DMS114 treated with DMSO at 0.1 percent for 48 hours (cell line): Measurements from ENCODE around the gene ZNF683.
A peak's percentile ranks its signal among the peaks of the same experiment; 100 is the strongest.
"Not testable (repeated sequence)": the region's sequence is repeated elsewhere in the genome, so short reads cannot be mapped to it uniquely, and the experiment has no call there.

Experiments used
- DNase-seq: peaks from one replicate; lab custom pipeline; 2025; ENCODE audit not compliant: unreplicated experiment; lab: John Stamatoyannopoulos, UW

Gene ZNF683

DNA sequence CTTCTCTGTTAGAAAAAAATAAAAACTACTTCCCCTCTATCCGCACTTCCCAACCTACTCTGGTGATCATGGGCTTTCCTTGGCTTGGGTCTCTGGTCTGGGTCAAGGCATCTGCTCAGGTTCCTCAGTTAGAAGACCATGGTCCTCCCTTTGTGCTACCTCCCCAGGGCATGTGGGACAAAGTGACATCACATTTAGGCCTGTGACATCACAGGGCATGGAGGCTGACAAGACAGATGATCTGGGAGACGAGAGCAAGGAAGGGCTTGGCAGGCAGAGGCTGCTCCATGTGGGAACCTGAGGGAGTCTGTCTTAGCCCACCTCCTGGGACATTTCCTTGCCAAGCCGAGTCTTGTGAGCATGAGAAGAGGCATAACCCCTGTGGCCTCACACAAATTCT lies at the start of gene ZNF683:
Gene ZNF683 (minus strand): TSS at position 140 of the 400 bp plus-strand sequence. CDS start 4,179 bp downstream, outside the sequence.
- not testable (repeated sequence) for DNase-seq

DNA sequence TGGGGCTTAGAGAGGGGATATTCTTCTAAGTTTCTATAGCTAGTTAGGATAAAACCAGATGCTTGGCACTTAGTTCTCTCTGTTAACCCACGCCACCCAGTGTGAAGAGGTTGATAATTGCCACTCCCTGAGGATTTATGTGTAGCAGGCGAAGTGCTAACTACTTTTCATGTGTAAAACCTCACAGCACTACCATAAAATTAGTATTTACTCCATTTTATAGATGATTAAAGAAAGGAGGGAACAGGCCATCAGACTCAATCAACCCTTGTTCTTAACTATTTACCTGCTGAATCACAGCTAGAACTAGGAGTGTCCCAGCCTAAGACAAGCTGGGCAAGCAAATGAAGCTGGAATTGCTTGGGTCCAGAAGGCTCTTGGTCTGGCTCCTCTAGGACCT lies 46.9 kb upstream of the ZNF683 start:
- DNase-seq: no peak

DNA sequence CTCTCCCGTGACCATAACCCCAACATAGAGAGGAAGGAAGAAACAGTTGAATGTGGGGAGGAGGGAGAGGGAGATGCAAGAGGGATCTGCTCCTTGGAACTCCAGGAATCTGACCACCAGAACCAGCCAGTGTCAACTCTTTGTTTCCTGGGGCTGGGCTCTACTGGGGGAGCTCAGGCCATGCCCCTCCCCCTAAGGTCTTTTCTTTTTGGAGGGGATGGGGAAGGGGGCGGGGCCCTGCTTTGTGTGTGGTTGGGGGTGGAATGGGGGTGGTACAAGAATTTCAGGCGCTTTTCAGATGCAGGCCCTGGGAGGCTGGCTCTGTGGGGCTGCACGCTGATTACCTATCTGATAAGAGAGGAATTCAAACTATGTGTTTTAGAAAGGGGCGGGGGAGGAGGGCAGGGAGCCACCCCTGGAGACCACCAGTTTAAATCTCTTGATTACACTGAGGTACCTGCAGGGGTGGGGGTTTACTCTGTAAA lies 46.4 kb upstream of the ZNF683 start:
- no peak for DNase-seq

DNA sequence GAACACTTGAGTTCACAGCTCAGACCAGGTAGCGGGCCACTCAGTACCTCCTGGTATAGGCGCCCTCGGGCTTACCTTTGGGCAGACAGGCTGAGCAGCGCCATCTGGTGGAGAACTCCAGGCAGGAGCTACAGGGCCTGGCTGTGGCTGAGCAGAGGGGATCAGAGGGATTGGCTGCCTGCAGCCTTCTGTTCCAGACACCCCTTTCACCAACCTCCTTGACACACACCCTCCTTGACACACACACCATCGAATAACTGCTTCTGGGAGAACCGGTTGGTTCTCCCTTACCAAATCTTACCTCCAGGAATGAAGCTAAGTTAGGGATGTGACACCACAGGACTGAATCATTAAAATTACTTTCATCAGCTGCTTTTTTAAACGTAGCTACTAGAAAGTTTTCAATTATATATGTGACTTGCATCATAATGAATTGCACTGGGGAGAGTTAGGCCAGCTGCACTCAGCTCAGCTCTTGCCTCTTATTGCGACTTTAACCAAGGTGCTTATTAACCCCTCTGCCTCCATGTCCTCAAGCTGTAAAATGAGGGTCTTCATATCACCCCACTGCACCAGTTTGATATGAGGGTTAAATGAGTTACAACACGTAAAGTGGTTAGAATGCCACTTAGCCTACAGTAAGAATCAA lies 44.7 kb upstream of the ZNF683 start:
- DNase-seq: peak; percentile 24

DNA sequence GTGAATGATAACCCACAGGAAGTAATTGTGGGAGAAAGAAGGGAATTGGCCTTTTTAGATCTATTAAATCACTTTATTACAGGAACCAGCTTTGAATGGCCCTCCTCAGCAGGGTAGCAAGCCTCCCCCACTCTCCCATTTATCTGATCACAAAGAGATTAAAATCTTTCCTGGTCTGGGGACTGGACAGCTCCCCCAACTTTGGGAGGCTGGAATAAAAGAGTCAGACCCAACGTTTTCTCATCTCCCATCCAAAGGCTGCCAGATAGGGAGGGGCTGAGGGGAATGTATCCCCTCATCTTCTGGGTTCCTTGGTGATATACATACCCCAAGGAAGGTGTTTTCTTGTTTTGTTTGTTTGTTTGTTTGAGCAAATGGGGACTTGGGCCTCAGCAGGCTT lies 40.5 kb upstream of the ZNF683 start:
- no peak for DNase-seq

DNA sequence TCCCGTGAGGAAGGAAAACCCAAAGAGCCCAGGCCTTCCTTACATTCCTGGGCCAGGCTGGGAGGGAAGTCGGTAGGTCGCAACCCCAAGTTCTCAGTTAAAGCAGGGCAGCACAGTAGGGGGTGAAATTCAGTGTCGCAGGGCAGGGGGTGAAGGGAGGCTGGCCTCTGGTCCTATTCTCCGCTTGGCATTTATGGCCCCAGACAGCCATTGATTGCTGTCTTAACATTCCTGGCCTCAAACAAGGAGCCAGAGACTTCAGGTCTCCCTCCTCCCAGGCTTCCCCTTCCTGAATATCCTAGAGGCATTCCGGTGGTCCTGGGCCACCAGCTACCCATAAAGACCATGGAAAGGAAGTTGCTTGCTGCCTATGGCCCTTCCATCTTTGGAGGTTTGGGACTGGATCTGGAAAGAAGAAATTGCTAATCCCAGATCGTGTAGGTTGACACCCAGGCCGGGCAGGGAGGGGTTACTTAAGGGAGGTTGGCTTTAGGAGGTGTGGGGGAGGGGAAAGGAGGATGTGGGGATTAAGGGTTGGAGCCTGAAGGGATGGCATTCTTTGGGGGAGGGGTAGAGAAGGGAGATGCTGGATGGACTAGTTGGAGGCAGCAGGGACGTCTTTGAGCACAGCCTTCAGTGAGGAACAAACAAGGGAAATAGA lies 39.8 kb upstream of the ZNF683 start:
- DNase-seq: no peak

DNA sequence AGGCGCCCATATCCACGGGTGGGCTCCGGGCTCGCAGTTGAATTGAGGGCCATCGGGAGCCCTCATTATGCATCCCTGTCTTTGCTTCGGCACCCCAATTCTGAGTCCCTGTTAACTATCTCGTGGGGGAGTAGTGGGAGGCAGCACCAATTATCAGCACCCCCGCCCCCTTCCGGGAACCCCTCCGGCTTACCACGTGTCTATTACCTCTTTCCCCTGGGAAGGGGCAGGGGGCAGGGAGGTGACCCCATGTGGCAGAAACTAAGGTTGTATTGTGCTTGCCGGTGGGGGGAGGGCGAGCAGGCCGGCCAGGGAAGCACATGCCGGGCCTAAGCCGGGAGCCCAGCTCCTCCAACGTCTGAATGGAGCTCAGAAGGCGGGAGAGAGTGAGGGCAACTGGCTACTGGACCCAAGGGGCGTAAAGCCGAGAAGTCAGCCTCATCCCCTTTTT lies 39.1 kb upstream of the ZNF683 start:
- DNase-seq: no peak

DNA sequence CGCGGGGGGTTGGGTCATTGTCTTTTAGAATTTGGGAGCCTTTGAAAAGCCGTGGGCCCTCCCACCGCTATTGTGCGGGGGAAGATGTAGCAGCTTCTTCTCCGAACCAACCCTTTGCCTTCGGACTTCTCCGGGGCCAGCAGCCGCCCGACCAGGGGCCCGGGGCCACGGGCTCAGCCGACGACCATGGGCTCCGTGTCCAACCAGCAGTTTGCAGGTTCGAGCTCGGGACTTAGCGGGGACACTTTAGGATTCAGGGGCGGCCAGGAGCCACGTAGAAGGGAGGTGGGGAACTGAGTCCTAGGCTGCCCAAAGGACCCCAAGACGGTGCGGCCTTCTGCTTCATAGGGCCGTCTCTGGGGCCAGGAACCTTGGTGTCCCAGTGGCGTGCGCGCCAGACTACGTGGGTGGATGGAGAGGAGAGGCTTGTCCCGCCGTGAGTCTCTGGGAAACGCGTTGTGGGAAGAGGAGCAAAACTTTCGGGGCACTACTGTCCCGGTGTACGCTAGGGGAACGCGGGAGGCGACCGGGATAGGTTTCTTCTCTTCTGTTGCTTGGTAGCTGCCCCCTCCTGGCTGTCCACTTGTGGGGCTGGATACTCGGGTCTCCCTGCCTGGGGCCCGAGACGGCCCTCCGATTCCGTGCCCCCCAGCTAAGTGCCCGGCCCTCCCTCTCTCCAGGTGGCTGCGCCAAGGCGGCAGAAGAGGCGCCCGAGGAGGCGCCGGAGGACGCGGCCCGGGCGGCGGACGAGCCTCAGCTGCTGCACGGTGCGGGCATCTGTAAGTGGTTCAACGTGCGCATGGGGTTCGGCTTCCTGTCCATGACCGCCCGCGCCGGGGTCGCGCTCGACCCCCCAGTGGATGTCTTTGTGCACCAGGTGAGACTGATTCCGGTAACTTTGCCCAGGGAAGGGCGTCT lies 38.4 kb upstream of the ZNF683 start, which contains the start of gene LIN28A:
Gene LIN28A (plus strand): TSS at position 112 of the 918 bp plus-strand sequence. CDS start 75 bp downstream, at position 187.
- no peak for DNase-seq

DNA sequence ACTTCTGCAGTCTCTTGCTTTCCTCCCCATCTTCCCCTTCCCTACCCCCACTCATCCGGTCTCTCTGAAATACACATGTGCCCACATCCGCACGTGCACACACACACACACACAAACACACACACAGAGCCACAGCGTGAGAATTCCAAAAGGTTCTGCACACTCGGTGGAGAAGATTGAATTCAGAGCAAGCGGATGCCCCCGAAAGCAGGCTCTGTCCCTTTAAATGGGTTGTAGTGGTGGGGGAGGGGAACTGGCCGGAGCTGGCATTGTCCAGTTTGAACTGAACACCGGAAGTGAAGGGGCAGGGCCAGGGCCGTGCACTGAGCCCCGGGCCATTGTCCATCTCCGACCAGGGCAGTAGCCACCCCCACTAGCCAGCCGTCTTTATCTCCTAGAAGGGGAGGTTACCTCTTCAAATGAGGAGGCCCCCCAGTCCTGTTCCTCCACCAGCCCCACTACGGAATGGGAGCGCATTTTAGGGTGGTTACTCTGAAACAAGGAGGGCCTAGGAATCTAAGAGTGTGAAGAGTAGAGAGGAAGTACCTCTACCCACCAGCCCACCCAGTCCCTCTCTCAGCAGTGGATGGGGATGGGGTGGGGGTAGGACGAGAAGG lies 36.7 kb upstream of the ZNF683 start:
- DNase-seq: no peak

DNA sequence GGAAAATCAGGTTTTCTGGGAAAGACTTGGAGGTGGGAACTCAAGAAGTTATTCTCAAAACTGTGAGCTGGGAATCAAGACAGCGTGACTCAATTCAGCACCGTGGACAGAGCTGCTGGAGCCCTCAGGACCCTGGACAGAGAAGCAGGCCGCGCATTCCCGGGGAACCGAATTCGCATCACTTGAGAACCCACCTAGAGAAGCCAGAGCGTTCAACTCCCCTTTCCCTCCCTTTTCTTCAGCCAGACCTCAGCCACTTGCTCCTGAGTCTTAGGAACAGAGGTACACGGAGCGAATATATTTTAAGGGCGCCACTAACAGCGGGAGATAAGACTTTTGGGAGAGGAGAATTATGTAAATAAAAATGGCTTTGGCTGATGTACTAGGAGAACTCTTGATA lies 36.1 kb upstream of the ZNF683 start:
- no peak for DNase-seq

DNA sequence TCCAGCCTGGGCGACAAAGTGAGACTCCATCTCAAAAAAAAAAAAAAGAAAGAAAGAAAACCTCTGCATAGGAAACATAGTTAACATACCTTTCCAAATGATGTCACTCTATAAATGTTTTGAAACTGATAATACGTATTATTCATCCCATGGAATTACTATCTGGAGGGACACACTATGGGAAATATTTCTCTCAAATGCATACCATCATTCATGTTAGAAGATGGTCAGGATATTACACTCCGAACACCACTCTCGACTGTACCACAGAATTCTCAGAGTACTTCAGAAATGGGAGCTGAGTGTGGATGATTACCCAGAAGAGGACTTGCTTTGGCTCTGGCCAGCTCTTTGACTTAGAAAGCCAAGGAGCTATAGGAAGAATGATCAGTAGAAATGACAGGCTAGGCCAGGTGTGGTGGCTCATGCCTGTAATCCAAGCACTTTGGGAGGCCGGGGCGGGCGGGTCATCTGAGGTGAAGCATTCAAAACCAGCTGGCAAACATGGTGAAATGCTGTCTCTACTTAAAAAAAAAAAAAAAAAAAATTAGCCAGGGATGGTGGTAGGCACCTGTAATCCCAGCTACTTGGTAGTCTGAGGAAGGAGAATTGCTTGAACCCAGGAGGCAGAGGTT lies 32.8 kb upstream of the ZNF683 start:
- DNase-seq: no peak

DNA sequence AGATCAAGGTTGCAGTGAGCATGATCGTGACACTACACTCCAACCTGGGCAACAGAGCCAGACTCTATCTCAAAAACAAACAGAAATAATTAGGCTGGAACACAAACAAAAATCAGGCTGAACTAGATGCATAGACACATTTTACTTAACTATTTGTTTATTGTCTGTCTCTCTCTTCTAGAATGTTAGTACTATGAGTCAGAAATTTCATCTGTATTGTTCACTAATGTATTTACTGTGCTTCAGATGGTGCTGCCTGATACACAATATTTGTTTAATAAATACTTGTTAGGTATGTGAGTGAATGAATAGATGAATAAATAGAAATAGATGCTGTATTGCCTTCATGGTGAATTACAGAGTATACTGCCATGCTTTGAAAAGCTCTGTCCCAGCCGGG lies 32.1 kb upstream of the ZNF683 start:
- no peak for DNase-seq

DNA sequence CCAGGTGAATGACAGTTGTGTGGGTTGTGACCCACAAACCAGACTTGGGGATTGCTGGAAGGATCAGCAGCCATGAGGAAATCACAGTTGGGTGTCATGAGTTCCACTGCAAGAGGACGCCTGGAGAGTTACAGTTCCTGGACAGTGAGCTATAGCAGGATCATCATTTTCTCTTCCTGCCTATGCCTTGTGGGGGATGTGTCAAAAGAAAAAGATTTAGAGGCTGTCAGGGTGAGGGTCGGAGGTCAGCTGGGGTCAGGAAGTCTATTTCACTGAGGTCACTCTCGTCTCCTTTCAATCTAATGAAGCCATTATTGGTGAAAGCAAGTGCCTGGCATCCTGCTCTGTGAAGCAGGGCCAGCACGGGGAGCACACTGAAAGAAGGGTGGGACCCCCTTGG lies 31.1 kb upstream of the ZNF683 start:
- DNase-seq: no peak

DNA sequence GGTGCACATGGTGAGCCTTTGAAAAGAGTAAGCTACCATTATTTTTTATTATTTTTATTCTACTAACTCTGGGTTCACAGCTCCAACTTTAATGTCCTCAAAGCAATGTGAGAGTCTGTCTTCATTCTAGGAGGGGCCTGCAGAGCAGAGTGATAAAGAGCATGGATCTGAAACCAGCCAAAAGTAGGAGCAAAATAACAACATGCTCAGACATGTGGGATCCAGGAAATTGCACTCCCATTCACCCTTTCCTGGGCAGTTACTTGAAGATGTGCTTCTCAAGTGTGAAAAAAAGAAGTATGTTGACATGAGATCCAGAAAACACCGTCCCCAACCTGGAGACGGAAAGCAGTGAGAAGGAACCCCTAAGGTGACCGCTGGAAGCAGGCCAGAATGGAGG lies 29.3 kb upstream of the ZNF683 start:
- no peak for DNase-seq

DNA sequence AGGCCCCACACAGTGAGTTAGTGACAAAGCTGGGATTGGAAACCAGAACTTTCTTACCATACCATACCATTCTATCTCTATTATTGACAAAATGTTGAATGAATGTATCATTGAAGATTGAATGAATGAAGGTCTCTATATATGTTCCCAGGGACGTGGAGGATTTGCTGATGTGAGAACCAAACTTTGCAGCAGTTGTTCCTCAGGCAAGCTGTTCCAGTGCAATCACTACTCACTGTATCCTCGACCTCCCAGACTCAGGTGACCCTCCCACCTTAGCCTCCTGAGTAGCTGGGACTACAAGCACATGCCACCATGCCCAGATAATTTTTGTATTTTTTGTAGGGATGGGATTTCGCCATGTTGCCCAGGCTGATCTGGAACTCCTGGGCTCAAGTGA lies 26.5 kb upstream of the ZNF683 start:
- DNase-seq: no peak

DNA sequence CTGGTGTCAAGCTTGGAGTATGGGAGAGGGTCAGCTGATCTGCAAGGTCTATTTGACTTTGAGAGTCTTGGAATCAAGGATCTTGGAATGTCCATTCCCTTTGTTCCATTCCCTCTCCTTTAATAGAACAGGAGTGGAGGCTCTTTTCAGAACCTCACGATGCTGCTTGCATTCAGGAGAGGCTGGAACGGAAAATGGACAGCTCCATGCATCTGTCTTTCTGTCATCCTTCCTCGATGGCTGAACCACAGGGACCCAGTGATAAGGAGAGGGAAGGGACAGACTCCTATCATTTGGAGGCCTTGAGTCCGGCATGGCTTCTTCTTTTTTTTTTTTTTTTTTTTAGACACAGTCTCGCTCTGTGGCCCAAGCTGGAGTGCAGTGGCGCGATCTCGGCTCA lies 23.2 kb upstream of the ZNF683 start:
- DNase-seq: no peak

DNA sequence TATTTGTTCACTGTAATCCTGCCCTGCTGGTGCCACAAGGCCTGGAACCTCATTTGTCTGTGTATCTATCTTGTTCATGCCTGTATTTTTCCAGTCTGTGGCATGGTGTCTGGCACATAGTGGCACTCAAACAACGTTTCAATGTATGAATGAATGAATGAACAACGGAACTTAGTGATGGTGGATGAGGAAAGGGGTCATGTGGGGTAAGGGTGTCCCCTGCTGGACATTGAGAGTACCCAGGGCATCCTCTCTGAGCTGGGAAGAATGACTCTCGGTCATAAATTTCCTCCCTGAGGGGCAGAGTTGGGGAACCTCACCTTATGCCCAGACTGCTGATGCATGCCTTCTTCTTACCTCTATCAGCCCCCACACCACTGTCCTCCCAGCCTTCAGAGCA lies 18.9 kb upstream of the ZNF683 start:
- peak; percentile 41 for DNase-seq

DNA sequence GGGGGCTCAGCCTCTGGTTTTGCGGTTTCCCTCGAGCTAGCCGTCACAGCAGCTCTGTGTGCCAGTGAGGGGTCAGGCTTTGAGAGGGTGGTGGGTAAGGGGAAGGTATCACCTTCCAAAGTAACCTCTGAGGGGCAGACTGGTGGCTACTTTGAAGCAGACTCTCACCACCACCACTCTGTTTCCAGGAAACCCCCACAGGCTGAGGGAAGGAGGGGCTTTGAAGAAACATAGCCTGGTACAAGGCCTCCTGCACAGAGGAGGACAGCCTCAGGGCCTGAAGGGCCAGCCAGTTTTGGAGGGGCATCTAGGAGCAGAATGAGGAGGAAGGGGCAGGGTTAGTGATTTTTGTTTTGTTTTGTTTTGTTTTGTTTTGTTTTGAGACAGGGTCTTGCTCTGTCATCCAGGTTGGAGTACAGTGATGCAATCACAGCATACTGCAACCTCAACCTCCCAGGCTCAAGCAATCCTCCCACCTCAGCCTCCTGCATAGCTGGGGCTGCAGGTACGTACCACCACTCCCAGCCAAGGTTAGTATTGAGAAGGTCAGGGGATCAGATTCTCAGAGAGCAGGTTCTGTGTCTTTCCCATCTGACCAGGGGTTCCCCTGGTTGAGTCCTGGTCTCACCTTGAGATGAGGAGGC lies 17.2 kb upstream of the ZNF683 start:
- DNase-seq: no peak

DNA sequence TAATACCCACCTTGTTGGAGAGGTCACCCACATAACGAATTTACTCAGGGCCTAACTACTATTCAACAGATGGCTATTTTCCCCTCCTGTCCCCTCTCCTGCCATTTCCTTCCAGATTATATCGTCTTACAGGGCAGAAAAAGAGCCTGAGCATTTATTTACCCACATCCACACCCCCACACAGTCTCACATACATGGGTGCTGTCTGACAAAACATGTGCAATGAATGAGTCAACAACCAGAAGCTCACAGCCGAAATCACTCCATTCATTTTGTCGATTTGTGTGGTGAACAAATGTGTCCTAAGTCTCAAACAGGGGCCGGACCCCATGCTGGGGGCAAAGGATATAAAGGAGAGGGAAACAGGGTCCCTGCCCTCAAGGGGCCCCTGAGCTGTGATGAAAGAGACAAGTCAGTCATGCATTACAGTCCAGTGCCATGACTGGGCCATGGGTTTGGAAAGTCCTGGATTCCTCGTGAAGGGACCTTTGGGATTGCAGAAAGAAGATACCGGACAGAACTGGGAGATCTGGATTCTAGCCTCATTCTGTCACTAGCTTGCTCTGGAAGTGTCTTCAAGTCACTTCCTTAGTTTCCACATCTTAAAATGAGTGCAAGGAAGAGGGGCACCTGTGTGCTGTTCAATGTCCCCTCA lies 16.4 kb upstream of the ZNF683 start:
- DNase-seq: no peak

DNA sequence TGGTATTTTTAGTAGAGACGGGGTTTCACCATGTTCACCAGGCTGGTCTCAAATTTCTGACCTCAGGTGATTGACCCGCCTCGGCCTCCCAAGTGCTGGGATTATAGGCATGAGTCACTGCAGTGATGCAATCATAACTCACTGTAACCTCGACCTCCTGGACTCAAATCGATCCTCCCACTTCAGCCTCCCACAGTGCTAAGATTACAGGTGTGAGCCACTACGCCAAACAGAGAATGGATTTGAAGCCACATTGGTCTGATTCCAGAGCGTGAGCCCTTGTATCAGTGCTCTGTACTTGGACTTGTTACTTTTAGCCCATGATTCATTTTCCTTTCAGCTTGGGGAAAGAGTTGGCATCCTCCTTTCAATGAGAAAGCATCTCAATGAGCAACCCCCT lies 14.9 kb upstream of the ZNF683 start:
- no peak for DNase-seq
